Stimulated activated CD8-positive, alpha-beta memory T cell treated with anti-CD3 and anti-CD28 coated beads, Interleukin-12 subunit alpha, Interleukin-12 subunit beta, amount 100 ng/mL, for 1 hour (primary cell): ENCODE measurements around the gene SLC24A5.

Experiments used
- DNase-seq: peaks from one replicate; pipeline ENCODE4 v3.0.0-alpha.2; 2020; ENCODE audit warnings: low read depth

The SLC24A5 gene

GRCh38 chr15:48120745-48121144 is at the start of gene SLC24A5:
TSS of gene SLC24A5 (plus strand) at chr15:48120990. CDS start at chr15:48121045, 55 bp downstream.
- no peak for DNase-seq

GRCh38 chr15:48072941-48073340 is 47.8 kb upstream of the SLC24A5 start:
- no peak for DNase-seq

GRCh38 chr15:48073881-48074280 is 46.9 kb upstream of the SLC24A5 start:
- DNase-seq: no peak

- no peak for DNase-seq
Measured at GRCh38 chr15:48076454-48076853, 44.3 kb upstream of the SLC24A5 start.

GRCh38 chr15:48077616-48078184 is 43.1 kb upstream of the SLC24A5 start:
- no peak for DNase-seq

- DNase-seq: no peak
Measured at GRCh38 chr15:48084759-48085590, 35.8 kb upstream of the SLC24A5 start.

GRCh38 chr15:48085591-48085930 is 35.2 kb upstream of the SLC24A5 start:
- no peak for DNase-seq

GRCh38 chr15:48086133-48086532 is 34.7 kb upstream of the SLC24A5 start:
- DNase-seq: no peak

GRCh38 chr15:48086576-48086975 is 34.2 kb upstream of the SLC24A5 start:
- no peak for DNase-seq

- DNase-seq: no peak
Measured at GRCh38 chr15:48087844-48088243, 32.9 kb upstream of the SLC24A5 start.

GRCh38 chr15:48089702-48090101 is 31.1 kb upstream of the SLC24A5 start:
- DNase-seq: no peak

- DNase-seq: no peak
Measured at GRCh38 chr15:48090115-48090514, 30.7 kb upstream of the SLC24A5 start.

GRCh38 chr15:48090666-48091065 is 30.1 kb upstream of the SLC24A5 start:
- no peak for DNase-seq

- no peak for DNase-seq
Measured at GRCh38 chr15:48091522-48091921, 29.3 kb upstream of the SLC24A5 start.

GRCh38 chr15:48096355-48096786 is 24.4 kb upstream of the SLC24A5 start:
- no peak for DNase-seq

- no peak for DNase-seq
Measured at GRCh38 chr15:48096813-48097212, 24.0 kb upstream of the SLC24A5 start.

- DNase-seq: no peak
Measured at GRCh38 chr15:48097264-48097663, 23.5 kb upstream of the SLC24A5 start.

- no peak for DNase-seq
Measured at GRCh38 chr15:48101376-48101961, 19.3 kb upstream of the SLC24A5 start.

- no peak for DNase-seq
Measured at GRCh38 chr15:48102167-48102566, 18.6 kb upstream of the SLC24A5 start.

- DNase-seq: no peak
Measured at GRCh38 chr15:48103647-48104046, 17.1 kb upstream of the SLC24A5 start.

GRCh38 chr15:48105936-48106335 is 14.9 kb upstream of the SLC24A5 start:
- no peak for DNase-seq

- DNase-seq: no peak
Measured at GRCh38 chr15:48109212-48109611, 11.6 kb upstream of the SLC24A5 start.

GRCh38 chr15:48109856-48110531 is 10.8 kb upstream of the SLC24A5 start:
- DNase-seq: no peak
